Naive thymus-derived CD4-positive, alpha-beta T cell (primary cell): ENCODE measurements around the gene DNM3. TPM values are rescaled to one million over a fixed set of nuclear protein-coding genes. Genes with fewer than 3 reads are reported as not detected.

Experiments
- ATAC-seq: fragments of 150-1000 bp; cut with Tn5 transposase; 2 replicates; pipeline ENCODE4 v1.10.0; 2021; ENCODE audit warnings: mild to moderate bottlenecking, moderate library complexity
- CTCF ChIA-PET: fragments of 350-600 bp; sonication (Branson Sonifier 250); formaldehyde crosslinking; loops from one replicate; lab custom pipeline; 2021; ENCODE audit warnings: antibody characterized with exemption; lab: Charles Lee
- POLR2A ChIA-PET: fragments of 350-600 bp; sonication (Branson Sonifier 250); formaldehyde crosslinking; loops from one replicate; lab custom pipeline; 2021; ENCODE audit warnings: antibody characterized with exemption, inconsistent platforms; lab: Charles Lee
- DNase-seq, 9 donors: peaks; one replicate each; pipeline versions ENCODE4 v3.0.0 to v3.0.0-alpha.2; 2020 to 2022; ENCODE audit warnings: mixed read lengths in 1 of 9
- H3K27ac ChIP-seq: one replicate; pipeline ENCODE4 v1.7.0; 2013; ENCODE audit warnings: mild to moderate bottlenecking, low read depth, low read length, moderate library complexity
- H3K27me3 ChIP-seq, 2 donors: one replicate each; pipeline ENCODE4 v1.7.0; 2013; ENCODE audit warnings: low read length in 2 of 2, mild to moderate bottlenecking in 2 of 2, moderate library complexity in 2 of 2; ENCODE audit not compliant: control insufficient read depth in 2 of 2, insufficient read depth in 2 of 2
- H3K36me3 ChIP-seq, 3 experiments: 1 replicate in 2 of 3; 2 replicates in 1 of 3; pipeline ENCODE4 v1.7.0; 2013; ENCODE audit warnings: low read length in 3 of 3, mild to moderate bottlenecking in 3 of 3, moderate library complexity in 1 of 3; ENCODE audit not compliant: insufficient read depth in 3 of 3, control insufficient read depth in 2 of 3
- H3K4me1 ChIP-seq, 2 donors: one replicate each; pipeline ENCODE4 v1.7.0; 2013; ENCODE audit warnings: low read length in 2 of 2, mild to moderate bottlenecking in 2 of 2, moderate library complexity in 1 of 2; ENCODE audit not compliant: control insufficient read depth in 2 of 2, insufficient read depth in 2 of 2
- H3K4me3 ChIP-seq: 2 replicates; pipeline ENCODE4 v1.7.0; 2013; ENCODE audit warnings: mild to moderate bottlenecking, low read length
- H3K9me3 ChIP-seq, 3 experiments: 1 replicate in 2 of 3; 2 replicates in 1 of 3; pipeline ENCODE4 v1.7.0; 2013; ENCODE audit warnings: low read length in 3 of 3; ENCODE audit not compliant: control insufficient read depth in 2 of 3
- H3K27ac Mint-ChIP-seq, 9 donors: one replicate each; pipeline ENCODE4 v1.8.0; 2020 to 2022; ENCODE audit warnings: mixed read lengths in 9 of 9, mild to moderate bottlenecking in 8 of 9, moderate library complexity in 5 of 9, inconsistent platforms in 2 of 9
- H3K27me3 Mint-ChIP-seq, 5 donors: one replicate each; pipeline ENCODE4 v1.8.0; 2021 to 2022; ENCODE audit warnings: mixed read lengths in 5 of 5, mild to moderate bottlenecking in 1 of 5
- H3K36me3 Mint-ChIP-seq, 5 donors: one replicate each; pipeline ENCODE4 v1.8.0; 2020 to 2022; ENCODE audit warnings: mixed read lengths in 5 of 5, mild to moderate bottlenecking in 3 of 5, inconsistent platforms in 1 of 5
- H3K4me1 Mint-ChIP-seq, 7 donors: one replicate each; pipeline ENCODE4 v1.8.0; 2020 to 2022; ENCODE audit warnings: mixed read lengths in 7 of 7, mild to moderate bottlenecking in 3 of 7, inconsistent platforms in 1 of 7
- H3K4me3 Mint-ChIP-seq, 10 donors: one replicate each; pipeline ENCODE4 v1.8.0; 2020 to 2022; ENCODE audit warnings: mild to moderate bottlenecking in 10 of 10, mixed read lengths in 10 of 10, moderate library complexity in 6 of 10, inconsistent platforms in 2 of 10
- H3K9me3 Mint-ChIP-seq, 11 donors: one replicate each; pipeline ENCODE4 v1.8.0; 2020 to 2022; ENCODE audit warnings: mixed read lengths in 11 of 11, mild to moderate bottlenecking in 4 of 11, inconsistent platforms in 1 of 11, moderate library complexity in 1 of 11
- intact Hi-C, 2 donors: fragments of 100-400 bp; cut with micrococcal nuclease; formaldehyde crosslinking; loops; one replicate each; pipeline ENCODE4 v1.15.1; 2023
- polyA plus RNA-seq, 2 donors: library from polyadenylated mRNA; unstranded; fragments of 300-500 nt; fragmentation: Illumina TruSeq; gene quantifications; one replicate each; pipeline ENCODE4 v1.2.3, GENCODE V29; 2021
- total RNA-seq, 6 experiments: library from RNA in 5 of 6; stranded (reverse) in 5 of 6; gene quantifications; 1 replicate in 5 of 6; 2 replicates in 1 of 6; pipeline ENCODE4 v1.2.3 and lab custom pipeline; 2021 to 2026

DNM3 gene
- total and polyA plus RNA-seq, 7 experiments from 2014 or later = 1.2 to 2.5 (median 2.0) TPM

- no peaks in the 10 kb centered on the region for H3K27me3 Mint-ChIP-seq
- H3K36me3 Mint-ChIP-seq = peaks cover 0 to 4% (median 0%) of the 10 kb centered on the region in 5 donors
- no peaks in the 10 kb centered on the region for H3K36me3 ChIP-seq
- no peak overlapping the region for H3K27ac Mint-ChIP-seq
- ChIA-PET CTCF (no interaction called here), POLR2A (no interaction called here)
- no peak overlapping the region for H3K4me3 Mint-ChIP-seq
- peaks cover 0 to 5% (median 0%) of the 10 kb centered on the region in 7 donors for H3K4me1 Mint-ChIP-seq
- no peak overlapping the region for H3K4me3 ChIP-seq
- no peak for ATAC-seq
- no peak for DNase-seq
- H3K27me3 ChIP-seq = no peaks in the 10 kb centered on the region
- H3K9me3 ChIP-seq = no peaks in the 10 kb centered on the region
- intact Hi-C loops = no loop called here
- H3K27ac ChIP-seq = no peak overlapping the region
- no peaks in the 10 kb centered on the region for H3K4me1 ChIP-seq
- H3K9me3 Mint-ChIP-seq = no peaks in the 10 kb centered on the region
Measured at GRCh38 chr1:172286629-172287076, 445.4 kb downstream of the DNM3 start.

- DNase-seq = no peak
- Histone ChIP-seq H3K36me3 (no peaks in the 10 kb centered on the region), H3K4me1 (no peaks in the 10 kb centered on the region), H3K4me3 (no peak overlapping the region), H3K27me3 (no peaks in the 10 kb centered on the region), H3K9me3 (no peaks in the 10 kb centered on the region), H3K27ac (no peak overlapping the region)
- Mint-ChIP-seq H3K9me3 (no peaks in the 10 kb centered on the region), H3K27ac (no peak overlapping the region), H3K4me3 (no peak overlapping the region), H3K27me3 (no peaks in the 10 kb centered on the region), H3K4me1 (peaks cover 0 to 5% (median 0%) of the 10 kb centered on the region in 7 donors), H3K36me3 (peaks cover 0 to 1% (median 0%) of the 10 kb centered on the region in 5 donors)
- intact Hi-C loops = no loop called here
- ATAC-seq = no peak
- ChIA-PET POLR2A (no interaction called here), CTCF (no interaction called here)
Measured at GRCh38 chr1:172287208-172287607, 445.9 kb downstream of the DNM3 start.

- intact Hi-C loops = no loop called here
- H3K27ac Mint-ChIP-seq = no peak overlapping the region
- no peaks in the 10 kb centered on the region for H3K4me1 ChIP-seq
- peaks cover 0 to 5% (median 0%) of the 10 kb centered on the region in 7 donors for H3K4me1 Mint-ChIP-seq
- H3K4me3 Mint-ChIP-seq = no peak overlapping the region
- no peak overlapping the region for H3K4me3 ChIP-seq
- H3K36me3 Mint-ChIP-seq = no peaks in the 10 kb centered on the region
- H3K27ac ChIP-seq = no peak overlapping the region
- no peaks in the 10 kb centered on the region for H3K36me3 ChIP-seq
- no peaks in the 10 kb centered on the region for H3K9me3 Mint-ChIP-seq
- no peak for DNase-seq
- ChIA-PET POLR2A (no interaction called here), CTCF (interaction anchor here (0.8 kb wide), 1 partner anchor 110 kb away, joined by 3 read pairs; no protein-coding TSS in a partner anchor)
- no peaks in the 10 kb centered on the region for H3K9me3 ChIP-seq
- ATAC-seq = no peak
- H3K27me3 ChIP-seq = no peaks in the 10 kb centered on the region
- H3K27me3 Mint-ChIP-seq = no peaks in the 10 kb centered on the region
Measured at GRCh38 chr1:172288581-172288980, 447.3 kb downstream of the DNM3 start.

GRCh38 chr1:172289448-172289847 is 448.1 kb downstream of the DNM3 start:
- intact Hi-C loops = no loop called here
- DNase-seq (no peak), ATAC-seq (no peak)
- H3K27me3 Mint-ChIP-seq = no peaks in the 10 kb centered on the region
- H3K4me3 ChIP-seq = no peak overlapping the region
- peaks cover 0 to 5% (median 0%) of the 10 kb centered on the region in 7 donors for H3K4me1 Mint-ChIP-seq
- H3K27ac Mint-ChIP-seq = no peak overlapping the region
- no peak overlapping the region for H3K4me3 Mint-ChIP-seq
- no peaks in the 10 kb centered on the region for H3K36me3 Mint-ChIP-seq
- no peaks in the 10 kb centered on the region for H3K4me1 ChIP-seq
- H3K36me3 ChIP-seq = no peaks in the 10 kb centered on the region
- H3K27me3 ChIP-seq = no peaks in the 10 kb centered on the region
- no peak overlapping the region for H3K27ac ChIP-seq
- POLR2A ChIA-PET = no interaction called here
- CTCF ChIA-PET = no interaction called here
- no peaks in the 10 kb centered on the region for H3K9me3 ChIP-seq
- no peaks in the 10 kb centered on the region for H3K9me3 Mint-ChIP-seq

- Mint-ChIP-seq H3K9me3 (no peaks in the 10 kb centered on the region), H3K4me1 (peaks cover 0 to 1% (median 0%) of the 10 kb centered on the region in 7 donors), H3K36me3 (no peaks in the 10 kb centered on the region), H3K4me3 (no peak overlapping the region), H3K27ac (no peak overlapping the region), H3K27me3 (no peaks in the 10 kb centered on the region)
- Histone ChIP-seq H3K9me3 (no peaks in the 10 kb centered on the region), H3K27me3 (no peaks in the 10 kb centered on the region), H3K4me3 (no peak overlapping the region), H3K4me1 (no peaks in the 10 kb centered on the region), H3K36me3 (no peaks in the 10 kb centered on the region), H3K27ac (no peak overlapping the region)
- intact Hi-C loops = loop anchor here in 1 of 2 donors (5.0 kb wide), 1 partner anchor 89 kb away; no protein-coding TSS in a partner anchor
- DNase-seq (no peak), ATAC-seq (no peak)
- ChIA-PET CTCF (no interaction called here), POLR2A (no interaction called here)
Measured at GRCh38 chr1:172292840-172293239, 451.5 kb downstream of the DNM3 start.

GRCh38 chr1:172293429-172293828 is 452.1 kb downstream of the DNM3 start:
- Mint-ChIP-seq H3K4me3 (no peak overlapping the region), H3K9me3 (peaks cover 0 to 2% (median 0%) of the 10 kb centered on the region in 11 donors)
- H3K36me3 ChIP-seq = no peaks in the 10 kb centered on the region

GRCh38 chr1:172298141-172298540 is 456.8 kb downstream of the DNM3 start:
- ChIA-PET POLR2A (no interaction called here), CTCF (no interaction called here)
- Mint-ChIP-seq H3K4me1 (peaks cover 0 to 3% (median 0%) of the 10 kb centered on the region in 7 donors), H3K4me3 (no peak overlapping the region), H3K27me3 (no peaks in the 10 kb centered on the region), H3K9me3 (peaks cover 0 to 19% (median 4%) of the 10 kb centered on the region in 11 donors), H3K36me3 (peaks cover 0 to 19% (median 7%) of the 10 kb centered on the region in 5 donors), H3K27ac (no peak overlapping the region)
- Histone ChIP-seq H3K27ac (no peak overlapping the region), H3K4me3 (no peak overlapping the region), H3K4me1 (no peaks in the 10 kb centered on the region), H3K36me3 (no peaks in the 10 kb centered on the region), H3K27me3 (no peaks in the 10 kb centered on the region), H3K9me3 (no peaks in the 10 kb centered on the region)
- no peak for DNase-seq
- ATAC-seq = no peak
- intact Hi-C loops = no loop called here

More at GRCh38 chr1:172293429-172293828, 452.1 kb downstream of the DNM3 start:
- intact Hi-C loops = loop anchor here in 1 of 2 donors (5.0 kb wide), 1 partner anchor 89 kb away; no protein-coding TSS in a partner anchor
- H3K9me3 ChIP-seq = no peaks in the 10 kb centered on the region
- Mint-ChIP-seq H3K4me1 (peaks cover 0 to 3% (median 0%) of the 10 kb centered on the region in 7 donors), H3K27ac (no peak overlapping the region), H3K36me3 (peaks cover 0 to 2% (median 0%) of the 10 kb centered on the region in 5 donors), H3K27me3 (no peaks in the 10 kb centered on the region)
- ChIA-PET POLR2A (interaction anchor here (1.1 kb wide), 1 partner anchor 158 kb away, joined by 5 read pairs; no protein-coding TSS in a partner anchor), CTCF (no interaction called here)
- H3K4me3 ChIP-seq = no peak overlapping the region
- ATAC-seq = no peak
- DNase-seq = no peak
- no peaks in the 10 kb centered on the region for H3K27me3 ChIP-seq
- no peaks in the 10 kb centered on the region for H3K4me1 ChIP-seq
- H3K27ac ChIP-seq = no peak overlapping the region
